Measurements from ENCODE around the gene ZNF408.

Gene ZNF408

DNA sequence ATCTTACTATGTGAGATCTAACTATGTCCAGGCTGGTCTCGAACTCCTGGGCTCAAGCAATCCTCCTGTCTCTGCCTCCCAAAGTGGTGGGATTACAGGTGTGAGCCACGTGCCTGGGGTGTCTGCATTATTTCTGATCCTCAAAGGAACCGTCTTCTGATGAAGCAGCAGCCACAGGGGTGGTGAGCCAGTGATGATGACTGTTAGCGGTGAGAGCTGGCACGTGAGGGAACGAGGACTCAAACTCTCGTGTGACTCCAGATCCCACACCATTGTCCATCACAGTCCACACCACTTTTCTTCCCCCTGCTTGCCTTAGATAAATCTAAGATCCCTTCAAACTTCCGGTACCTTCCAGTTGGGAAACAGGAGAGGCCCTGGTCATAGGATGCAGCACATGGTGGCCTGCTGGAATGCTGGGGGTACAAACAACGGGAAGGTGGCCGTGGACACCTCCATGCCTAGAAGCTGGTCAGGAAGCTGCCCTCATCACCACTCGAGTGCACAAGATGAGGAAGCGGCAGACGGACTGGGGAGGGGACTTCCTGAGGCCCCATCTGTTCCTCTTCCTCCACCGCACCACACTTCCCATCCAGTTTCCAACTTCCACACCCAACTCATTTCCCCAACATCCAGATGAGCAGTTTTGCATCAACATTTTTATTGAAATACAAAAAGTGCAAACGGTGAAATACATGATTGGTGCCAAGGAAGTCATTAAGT lies 24.2 kb upstream of the ZNF408 start:
- TF ChIP-seq CTCF (IDR thresholded peaks at IDR 0.05) = no peak
- Histone ChIP-seq H3K27ac (peak overlapping the region; percentile 96), H3K4me3 (ENCODE audit: low read depth in 1 of 2, low read length in 1 of 2) (peak overlapping the region; percentile 49 to 59), H3K9me3 (no peaks in the 10 kb centered on the region), H3K27me3 (no peaks in the 10 kb centered on the region), H3K4me1 (ENCODE audit: control insufficient read depth in 1 of 2, insufficient read depth in 1 of 2, low read depth in 1 of 2, low read length in 1 of 2) (peaks cover 70 to 71% of the 10 kb centered on the region in 2 experiments), H3K36me3 (peaks cover 38% of the 10 kb centered on the region)

DNA sequence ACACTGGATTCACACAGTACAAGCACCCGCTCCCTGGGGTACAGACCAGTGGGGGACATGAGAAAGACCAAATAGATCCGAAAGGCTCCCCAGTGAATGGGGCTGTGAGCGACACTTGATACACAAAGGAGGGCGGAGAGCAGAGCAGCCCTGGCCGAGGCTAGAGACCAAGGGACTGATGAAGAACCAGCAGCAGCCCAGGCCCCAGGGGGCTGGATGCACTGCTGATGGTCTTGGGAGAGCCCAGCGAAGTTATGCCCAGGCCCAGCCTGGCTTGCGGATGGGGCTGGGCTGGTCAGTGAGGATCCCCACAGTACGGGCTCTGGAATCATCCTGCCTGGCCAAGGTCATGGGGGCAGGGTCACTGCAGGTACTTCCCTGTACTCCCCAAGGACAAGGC lies 23.7 kb upstream of the ZNF408 start:
- Histone ChIP-seq H3K27me3 (no peaks in the 10 kb centered on the region), H3K4me1 (ENCODE audit: control insufficient read depth in 1 of 2, insufficient read depth in 1 of 2, low read depth in 1 of 2, low read length in 1 of 2) (peaks cover 64 to 65% of the 10 kb centered on the region in 2 experiments), H3K27ac (peak overlapping the region; percentile 96), H3K4me3 (ENCODE audit: low read depth in 1 of 2, low read length in 1 of 2) (peak overlapping the region; percentile 49 to 59), H3K9me3 (no peaks in the 10 kb centered on the region), H3K36me3 (peaks cover 44% of the 10 kb centered on the region)
- no peak for TF ChIP-seq CTCF (IDR thresholded peaks at IDR 0.05)

DNA sequence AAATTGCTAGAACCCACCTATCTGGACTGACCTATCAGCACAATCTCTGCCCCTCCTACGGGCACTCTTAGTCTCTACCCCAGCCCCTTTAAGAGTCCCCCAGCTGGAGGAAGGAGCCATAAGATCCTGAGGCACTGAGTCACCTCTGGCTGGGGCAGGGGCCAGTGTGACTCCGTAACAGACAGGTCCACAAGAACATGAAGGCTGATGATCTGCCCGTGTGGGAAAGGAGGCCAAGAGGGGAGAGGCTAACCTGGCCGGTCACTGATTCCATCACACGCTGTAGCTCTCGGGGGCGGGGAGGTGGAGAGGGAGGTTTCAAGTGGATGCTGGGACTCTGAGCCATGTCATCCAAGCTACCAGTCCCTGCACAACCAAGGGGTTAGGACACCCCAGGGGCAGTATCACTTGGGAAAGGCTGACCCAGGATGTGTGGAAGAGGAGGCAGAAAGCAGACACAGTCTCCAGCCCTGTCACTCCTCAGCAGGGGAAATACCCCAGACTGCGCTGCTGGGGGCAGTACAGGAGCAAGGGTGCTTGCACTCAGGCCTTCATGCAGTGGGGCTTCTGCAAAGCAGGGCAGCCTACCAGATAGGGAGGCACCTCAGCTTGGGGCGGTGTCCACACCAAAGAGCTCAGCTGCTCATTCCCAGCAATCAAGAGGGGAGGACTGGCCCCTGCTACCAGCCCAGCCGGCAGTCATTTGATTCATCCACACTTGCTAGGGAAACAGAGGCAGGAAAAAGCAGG lies 22.7 kb upstream of the ZNF408 start:
- H3K4me1 ChIP-seq (ENCODE audit: control insufficient read depth in 1 of 2, insufficient read depth in 1 of 2, low read depth in 1 of 2, low read length in 1 of 2) = peaks cover 54 to 55% of the 10 kb centered on the region in 2 experiments
- peaks cover 53% of the 10 kb centered on the region for H3K36me3 ChIP-seq

GRCh38 chr11:46678741-46679130 lies 22.1 kb upstream of the ZNF408 start:
- H3K36me3 ChIP-seq = peaks cover 59% of the 10 kb centered on the region
- H3K4me1 ChIP-seq (ENCODE audit: control insufficient read depth in 1 of 2, insufficient read depth in 1 of 2, low read depth in 1 of 2, low read length in 1 of 2) = peaks cover 48 to 50% of the 10 kb centered on the region in 2 experiments
- H3K9me3 ChIP-seq = no peaks in the 10 kb centered on the region

More for the DNA sequence above, 22.7 kb upstream of the ZNF408 start:
- Histone ChIP-seq H3K9me3 (no peaks in the 10 kb centered on the region), H3K27me3 (no peaks in the 10 kb centered on the region), H3K27ac (peak overlapping the region; percentile 96), H3K4me3 (ENCODE audit: low read depth in 1 of 2, low read length in 1 of 2) (no peak overlapping the region)
- TF ChIP-seq CTCF (IDR thresholded peaks at IDR 0.05) = no peak

More at GRCh38 chr11:46678741-46679130, 22.1 kb upstream of the ZNF408 start:
- Histone ChIP-seq H3K4me3 (ENCODE audit: low read depth in 1 of 2, low read length in 1 of 2) (no peak overlapping the region), H3K27me3 (no peaks in the 10 kb centered on the region), H3K27ac (peak overlapping the region; percentile 96)
- TF ChIP-seq CTCF (IDR thresholded peaks at IDR 0.05) = no peak

Measured in neutrophil (primary cell).